Neuron (in vitro differentiated cells): ENCODE measurements around the gene EIF4H.

Experiments
- H2AFZ ChIP-seq: one replicate; pipeline ENCODE4 v1.6.1; 2013; ENCODE audit warnings: low read depth, mild to moderate bottlenecking, inconsistent platforms, low read length, moderate library complexity
- H3K27me3 ChIP-seq: one replicate; pipeline ENCODE4 v1.6.1; 2013; ENCODE audit warnings: low read length; ENCODE audit not compliant: insufficient read depth
- H3K36me3 ChIP-seq: one replicate; pipeline ENCODE4 v1.6.1; 2013; ENCODE audit warnings: low read length; ENCODE audit not compliant: insufficient read depth
- H3K4me1 ChIP-seq: one replicate; pipeline ENCODE4 v1.6.1; 2013; ENCODE audit warnings: low read length; ENCODE audit not compliant: insufficient read depth
- H3K4me3 ChIP-seq: 2 replicates; pipeline ENCODE4 v1.5.1; 2013; ENCODE audit warnings: mild to moderate bottlenecking, low read length, moderate library complexity
- H3K9me3 ChIP-seq: one replicate; pipeline ENCODE4 v1.6.1; 2013; ENCODE audit warnings: low read length

Gene EIF4H

GRCh38 chr7:74228951-74229900 lies 55.1 kb downstream of the EIF4H start:
- H2AFZ ChIP-seq = no peak overlapping the region
- no peaks in the 10 kb centered on the region for H3K9me3 ChIP-seq
- no peak overlapping the region for H3K4me3 ChIP-seq
- H3K27me3 ChIP-seq = no peaks in the 10 kb centered on the region
- peaks cover 62% of the 10 kb centered on the region for H3K36me3 ChIP-seq
- H3K4me1 ChIP-seq = no peaks in the 10 kb centered on the region

GRCh38 chr7:74230446-74231231 lies 56.5 kb downstream of the EIF4H start:
- no peaks in the 10 kb centered on the region for H3K4me1 ChIP-seq
- H3K36me3 ChIP-seq = peaks cover 65% of the 10 kb centered on the region
- H3K9me3 ChIP-seq = no peaks in the 10 kb centered on the region
- no peaks in the 10 kb centered on the region for H3K27me3 ChIP-seq
- H3K4me3 ChIP-seq = no peak overlapping the region
- no peak overlapping the region for H2AFZ ChIP-seq

- Histone ChIP-seq H3K27me3 (no peaks in the 10 kb centered on the region), H2AFZ (no peak overlapping the region), H3K4me1 (no peaks in the 10 kb centered on the region), H3K9me3 (no peaks in the 10 kb centered on the region), H3K36me3 (peaks cover 67% of the 10 kb centered on the region), H3K4me3 (no peak overlapping the region)
Observed at GRCh38 chr7:74231232-74231590, 57.1 kb downstream of the EIF4H start.

GRCh38 chr7:74233655-74234285 lies 59.6 kb downstream of the EIF4H start:
- Histone ChIP-seq H3K4me3 (no peak overlapping the region), H3K36me3 (peaks cover 78% of the 10 kb centered on the region), H2AFZ (no peak overlapping the region), H3K9me3 (no peaks in the 10 kb centered on the region), H3K4me1 (no peaks in the 10 kb centered on the region), H3K27me3 (no peaks in the 10 kb centered on the region)

DNA sequence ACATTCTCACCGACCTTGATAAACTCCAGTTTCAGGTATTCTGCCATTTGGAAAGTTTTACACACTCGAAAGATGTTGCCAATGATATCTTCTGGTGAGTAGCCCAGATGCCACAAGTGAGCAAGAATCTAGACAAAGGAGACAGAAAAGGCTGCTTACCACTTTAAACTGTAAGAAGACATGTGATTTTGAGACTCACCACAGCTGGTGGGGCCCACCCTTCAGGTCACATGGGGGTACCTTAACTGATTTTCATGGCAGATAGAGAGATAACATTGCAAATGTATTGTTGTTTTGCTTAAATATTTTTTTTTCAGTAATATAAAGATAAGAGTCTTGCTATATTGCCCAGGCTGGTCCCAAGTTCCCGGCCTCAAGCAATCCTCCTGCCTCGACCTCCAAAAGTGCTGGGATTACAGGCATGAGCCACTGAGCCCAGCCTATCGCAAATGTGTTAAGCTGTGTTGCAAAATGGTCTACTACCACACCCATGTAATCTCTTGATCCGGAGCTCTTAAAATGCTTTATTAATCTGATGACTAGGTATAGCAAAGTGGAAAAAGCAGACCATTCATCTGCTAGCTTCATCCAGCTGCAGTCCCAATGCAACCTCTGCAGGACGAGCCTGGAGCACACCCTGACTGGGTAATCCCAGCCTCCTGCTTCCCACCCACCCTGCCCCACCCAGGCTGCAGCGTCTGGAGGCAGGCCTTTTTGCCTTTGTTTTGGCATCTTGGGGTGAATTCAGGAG lies 61.5 kb downstream of the EIF4H start:
- H3K4me3 ChIP-seq = no peak overlapping the region
- H3K27me3 ChIP-seq = no peaks in the 10 kb centered on the region
- no peaks in the 10 kb centered on the region for H3K9me3 ChIP-seq
- H3K36me3 ChIP-seq = peaks cover 77% of the 10 kb centered on the region
- no peak overlapping the region for H2AFZ ChIP-seq
- no peaks in the 10 kb centered on the region for H3K4me1 ChIP-seq

GRCh38 chr7:74236284-74236683 lies 62.1 kb downstream of the EIF4H start:
- H3K36me3 ChIP-seq = peaks cover 75% of the 10 kb centered on the region

GRCh38 chr7:74240482-74240881 lies 66.3 kb downstream of the EIF4H start:
- H3K4me3 ChIP-seq = no peak overlapping the region
- no peaks in the 10 kb centered on the region for H3K4me1 ChIP-seq
- no peaks in the 10 kb centered on the region for H3K9me3 ChIP-seq
- H3K36me3 ChIP-seq = peaks cover 86% of the 10 kb centered on the region
- H3K27me3 ChIP-seq = no peaks in the 10 kb centered on the region
- H2AFZ ChIP-seq = no peak overlapping the region

More at GRCh38 chr7:74236284-74236683, 62.1 kb downstream of the EIF4H start:
- Histone ChIP-seq H3K9me3 (no peaks in the 10 kb centered on the region), H3K27me3 (no peaks in the 10 kb centered on the region), H3K4me1 (no peaks in the 10 kb centered on the region), H3K4me3 (no peak overlapping the region), H2AFZ (no peak overlapping the region)

DNA sequence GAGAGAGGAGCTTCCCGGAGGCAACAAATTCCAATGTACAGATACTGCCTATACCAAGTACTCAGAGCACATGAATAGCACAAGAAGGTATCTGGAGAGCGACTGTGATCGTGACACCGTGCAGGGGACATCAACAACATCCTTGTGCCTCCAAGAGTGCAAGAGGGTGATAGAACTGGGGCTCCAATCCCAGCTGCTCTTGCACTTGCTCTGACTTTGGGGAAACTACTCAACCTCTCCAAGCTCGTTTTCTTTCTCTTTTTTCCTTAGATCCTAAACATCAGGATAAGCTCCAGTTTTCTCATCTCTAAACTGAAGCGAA lies 67.9 kb downstream of the EIF4H start:
- Histone ChIP-seq H3K9me3 (no peaks in the 10 kb centered on the region), H3K36me3 (peaks cover 81% of the 10 kb centered on the region), H3K27me3 (no peaks in the 10 kb centered on the region), H3K4me3 (no peak overlapping the region), H3K4me1 (no peaks in the 10 kb centered on the region), H2AFZ (no peak overlapping the region)

DNA sequence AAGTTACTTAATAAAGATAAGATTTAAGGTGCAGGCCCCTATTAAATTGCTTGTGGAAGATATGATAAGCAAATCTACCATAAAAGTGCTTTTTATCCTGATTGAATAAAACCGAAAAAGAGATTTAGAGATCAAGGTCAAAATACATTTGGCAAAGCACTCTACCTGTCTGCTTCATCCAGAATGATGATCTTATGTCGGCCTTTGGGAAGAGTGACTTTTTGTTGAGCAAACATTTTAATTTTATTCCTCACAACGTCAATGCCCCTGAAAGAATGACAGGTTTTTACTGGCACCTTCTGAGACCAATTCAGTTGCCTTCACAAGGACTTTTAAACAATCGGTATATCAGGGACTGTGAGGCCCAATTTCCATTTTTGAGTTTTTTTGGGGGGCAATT lies 72.3 kb downstream of the EIF4H start:
- no peak overlapping the region for H3K4me3 ChIP-seq
- no peaks in the 10 kb centered on the region for H3K9me3 ChIP-seq
- peaks cover 82% of the 10 kb centered on the region for H3K36me3 ChIP-seq
- no peaks in the 10 kb centered on the region for H3K27me3 ChIP-seq
- no peaks in the 10 kb centered on the region for H3K4me1 ChIP-seq
- no peak overlapping the region for H2AFZ ChIP-seq
